Sigmoid colon (tissue), 7 donors: ENCODE results near the gene PSMA4. TPM values are rescaled to one million over a fixed set of nuclear protein-coding genes. Genes with fewer than 3 reads are reported as not detected.

Experiments used
- DNase-seq: peaks from one replicate; pipeline ENCODE4 v3.0.0-alpha.2; 2019
- H3K27ac ChIP-seq, 4 donors: fragments of 200-600 bp; sonication (generic); one replicate each; pipeline ENCODE4 v1.5.1; 2016 to 2019; ENCODE audit warnings: mild to moderate bottlenecking in 1 of 4
- H3K27me3 ChIP-seq, 3 donors: fragments of 200-600 bp; sonication (generic); one replicate each; pipeline ENCODE4 v1.5.1; 2019; ENCODE audit warnings: mild to moderate bottlenecking in 1 of 3
- H3K36me3 ChIP-seq, 4 donors: fragments of 200-600 bp; sonication (generic); one replicate each; pipeline ENCODE4 v1.5.1; 2016 to 2019
- H3K4me1 ChIP-seq, 4 donors: fragments of 200-600 bp; sonication (generic); one replicate each; pipeline ENCODE4 v1.5.1; 2017 to 2019
- H3K4me3 ChIP-seq, 4 donors: fragments of 200-600 bp; sonication (generic); one replicate each; pipeline ENCODE4 v1.5.1; 2017 to 2019; ENCODE audit warnings: mild to moderate bottlenecking in 2 of 4, moderate library complexity in 1 of 4
- H3K9me3 ChIP-seq, 4 donors: fragments of 200-600 bp in 3 of 4; sonication (generic) in 3 of 4; one replicate each; pipeline versions ENCODE4 v1.5.1 to v1.6.1; 2013 to 2019
- EP300 ChIP-seq, 4 donors: sonication (generic); formaldehyde crosslinking; IDR thresholded peaks; one replicate each; pipeline ENCODE4 v1.6.1; 2017; ENCODE audit warnings: antibody characterized with exemption in 4 of 4
- POLR2A ChIP-seq, 2 donors: fragments of 450-650 bp; IDR thresholded peaks; one replicate each; pipeline ENCODE4 v1.6.1; 2016; ENCODE audit warnings: antibody characterized with exemption in 2 of 2, mild to moderate bottlenecking in 2 of 2, moderate library complexity in 2 of 2
- POLR2AphosphoS5 ChIP-seq, 4 donors: sonication (generic); formaldehyde crosslinking; IDR thresholded peaks; one replicate each; pipeline ENCODE4 v1.6.1; 2017; ENCODE audit warnings: antibody characterized with exemption in 4 of 4
- WGBS, 2 donors: extraction: QIAGEN DNeasy Blood & Tissue Kit; methylation state at CpG; one replicate each; pipeline ENCODE4 v1.1.7; 2013; 5-methylcytosine and 5-hydroxymethylcytosine counted together
- intact Hi-C: fragments of 100-400 bp; cut with DNase I; formaldehyde crosslinking; loops from one replicate; pipeline ENCODE4 v1.15.1; 2023
- polyA plus RNA-seq, 3 donors: library from polyadenylated mRNA; stranded (reverse); fragments of 200-250 nt; gene quantifications; one replicate each; pipeline ENCODE4 v1.2.3, GENCODE V29; 2013
- total RNA-seq, 4 donors: library from RNA; depleted of rRNA; stranded (reverse); fragments of >200 nt; gene quantifications; one replicate each; pipeline ENCODE4 v1.1.0, GENCODE V29; 2016
- TF ChIP-seq, protein P1 (sequence below), 4 experiments: fragments of 450-650 bp in 3 of 4; fragments of 200-600 bp in 1 of 4; IDR thresholded peaks; one replicate each; pipeline ENCODE4 v1.5.1; 2016 to 2019; ENCODE audit warnings: antibody characterized with exemption in 4 of 4, mild to moderate bottlenecking in 3 of 4, moderate library complexity in 2 of 4
- donor health status: healthy with polysubstance abuse.
- donor health status: Bipolar disorder and iron deficiency.
- donor health status: healthy.

PSMA4 gene
- total and polyA plus RNA-seq, 7 donors = 90.8 to 390 (median 173) TPM

DNA sequence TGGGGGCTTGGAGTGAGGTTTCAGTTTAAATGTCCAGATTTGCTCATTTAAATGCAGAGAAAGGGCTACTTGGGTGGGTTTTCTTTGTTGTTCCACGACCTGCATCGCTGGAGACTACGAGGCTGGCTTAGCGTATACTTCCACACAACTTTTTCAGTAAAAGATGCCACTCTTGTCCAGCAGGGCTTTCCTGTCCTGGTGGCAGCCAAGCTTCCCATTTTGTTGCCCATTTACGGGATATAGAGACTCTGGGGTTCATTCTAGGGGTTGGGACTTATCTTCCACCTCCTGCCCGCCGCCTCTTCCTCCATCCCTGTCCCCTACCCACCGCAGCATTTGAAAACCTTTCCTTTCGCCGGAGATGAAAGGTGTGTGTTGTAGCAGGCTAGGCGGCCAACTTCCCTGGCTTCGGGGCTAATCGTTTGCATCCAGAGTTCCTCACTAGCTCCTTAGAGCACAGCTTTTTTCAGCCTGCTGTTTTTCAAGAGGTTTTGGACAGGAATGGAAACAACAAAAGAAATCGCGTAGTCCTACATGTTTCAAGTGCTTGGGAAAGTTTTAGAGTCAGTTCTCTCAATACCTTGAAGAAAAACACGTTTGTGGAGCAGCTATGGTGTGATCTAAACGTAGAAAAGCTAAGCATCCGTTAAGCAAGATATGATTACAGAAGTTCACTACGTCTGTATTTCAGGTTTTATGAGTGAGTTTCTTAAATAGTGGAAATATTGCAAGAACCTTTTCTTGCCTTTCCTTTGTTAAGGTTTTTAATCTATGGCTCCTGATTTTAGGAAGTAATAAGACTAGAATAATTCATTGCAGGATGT is 25.9 kb downstream of the PSMA4 start:
- H3K27ac ChIP-seq = peak overlapping the region; percentile 62 to 82 (median 80)
- 1 to 3% methylated on average over 19 of the region's 19 CpGs for WGBS, 2 donors
- TF ChIP-seq, protein P1, sequence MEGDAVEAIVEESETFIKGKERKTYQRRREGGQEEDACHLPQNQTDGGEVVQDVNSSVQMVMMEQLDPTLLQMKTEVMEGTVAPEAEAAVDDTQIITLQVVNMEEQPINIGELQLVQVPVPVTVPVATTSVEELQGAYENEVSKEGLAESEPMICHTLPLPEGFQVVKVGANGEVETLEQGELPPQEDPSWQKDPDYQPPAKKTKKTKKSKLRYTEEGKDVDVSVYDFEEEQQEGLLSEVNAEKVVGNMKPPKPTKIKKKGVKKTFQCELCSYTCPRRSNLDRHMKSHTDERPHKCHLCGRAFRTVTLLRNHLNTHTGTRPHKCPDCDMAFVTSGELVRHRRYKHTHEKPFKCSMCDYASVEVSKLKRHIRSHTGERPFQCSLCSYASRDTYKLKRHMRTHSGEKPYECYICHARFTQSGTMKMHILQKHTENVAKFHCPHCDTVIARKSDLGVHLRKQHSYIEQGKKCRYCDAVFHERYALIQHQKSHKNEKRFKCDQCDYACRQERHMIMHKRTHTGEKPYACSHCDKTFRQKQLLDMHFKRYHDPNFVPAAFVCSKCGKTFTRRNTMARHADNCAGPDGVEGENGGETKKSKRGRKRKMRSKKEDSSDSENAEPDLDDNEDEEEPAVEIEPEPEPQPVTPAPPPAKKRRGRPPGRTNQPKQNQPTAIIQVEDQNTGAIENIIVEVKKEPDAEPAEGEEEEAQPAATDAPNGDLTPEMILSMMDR (IDR thresholded peaks at IDR 0.05) = peak in 1 of 4 experiments; percentile 33
- no peak for TF ChIP-seq EP300 (IDR thresholded peaks at IDR 0.05)
- H3K4me3 ChIP-seq = peak overlapping the region; percentile 42 to 61 (median 54)
- peaks cover 0 to 18% (median 10%) of the 10 kb centered on the region in 4 donors for H3K4me1 ChIP-seq
- intact Hi-C loops = loop anchor here (2.0 to 10.0 kb wide), 2 partner anchors 25 to 131 kb away; partner anchors contain the start of genes IREB2 and PSMA4
- no peaks in the 10 kb centered on the region for H3K9me3 ChIP-seq
- H3K27me3 ChIP-seq = no peaks in the 10 kb centered on the region
- H3K36me3 ChIP-seq = no peaks in the 10 kb centered on the region
- DNase-seq = no peak

DNA sequence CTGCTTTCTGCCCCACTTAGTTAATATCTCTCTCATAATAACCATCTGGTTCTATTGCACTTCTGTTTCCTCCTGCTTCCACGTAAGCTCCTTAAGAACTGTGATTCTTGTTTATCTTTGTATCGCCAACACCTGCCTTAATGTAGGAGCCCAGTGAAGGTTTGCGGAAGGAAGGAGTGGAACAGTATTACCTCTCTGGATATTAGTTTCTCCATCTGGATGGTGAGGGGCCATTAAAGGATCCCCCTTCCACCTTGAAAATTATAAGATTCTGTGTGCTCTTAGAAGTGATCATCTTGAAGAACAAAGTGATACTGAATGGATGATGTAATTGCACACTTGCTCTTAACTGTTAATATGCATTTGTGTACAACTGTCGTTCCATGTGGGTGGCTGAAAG is 27.3 kb downstream of the PSMA4 start:
- Histone ChIP-seq H3K27ac (no peak overlapping the region), H3K36me3 (no peaks in the 10 kb centered on the region), H3K9me3 (no peaks in the 10 kb centered on the region), H3K4me1 (peaks cover 0 to 18% (median 10%) of the 10 kb centered on the region in 4 donors), H3K4me3 (no peak overlapping the region), H3K27me3 (no peaks in the 10 kb centered on the region)
- no peak for DNase-seq
- 39 to 63% methylated on average over 4 of the region's 4 CpGs for WGBS, 2 donors
- intact Hi-C loops = loop anchor here (10.0 kb wide), 1 partner anchor 133 kb away; the partner anchor contains the start of gene IREB2
- TF ChIP-seq, protein P1 (IDR thresholded peaks at IDR 0.05) = no peak

DNA sequence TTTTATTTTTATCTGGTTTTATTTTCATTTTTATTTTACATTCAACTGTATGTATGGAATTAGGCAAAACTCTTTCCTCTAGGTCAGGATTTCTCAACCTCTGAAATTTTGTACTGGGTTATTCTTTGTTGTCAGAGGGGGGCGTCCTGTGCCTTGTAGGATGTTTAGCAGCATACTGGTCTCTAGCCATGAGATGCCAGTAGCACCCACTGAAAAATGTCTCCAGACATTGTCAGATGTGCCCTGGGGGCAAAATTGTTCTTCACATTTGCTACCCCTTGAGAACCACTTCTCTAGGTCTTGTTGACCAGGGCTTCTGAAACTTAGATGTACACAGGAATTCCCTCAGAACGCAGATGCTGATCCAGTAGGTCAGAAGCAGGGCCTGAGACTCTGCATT is 30.5 kb downstream of the PSMA4 start:
- Histone ChIP-seq H3K27ac (no peak overlapping the region), H3K36me3 (no peaks in the 10 kb centered on the region), H3K27me3 (no peaks in the 10 kb centered on the region), H3K4me3 (no peak overlapping the region), H3K9me3 (no peaks in the 10 kb centered on the region), H3K4me1 (peaks cover 0 to 10% (median 5%) of the 10 kb centered on the region in 4 donors)
- no peak for TF ChIP-seq EP300 (IDR thresholded peaks at IDR 0.05)
- no peak for TF ChIP-seq POLR2A (IDR thresholded peaks at IDR 0.05)
- no peak for TF ChIP-seq POLR2AphosphoS5 (IDR thresholded peaks at IDR 0.05)
- TF ChIP-seq, protein P1 (IDR thresholded peaks at IDR 0.05) = no peak
- no peak for DNase-seq
- intact Hi-C loops = no loop called here
- WGBS, 2 donors = 89 to 90% methylated on average over 2 of the region's 2 CpGs

- Histone ChIP-seq H3K27me3 (no peaks in the 10 kb centered on the region), H3K4me3 (no peak overlapping the region), H3K4me1 (peaks cover 0 to 4% (median 2%) of the 10 kb centered on the region in 4 donors), H3K27ac (no peak overlapping the region), H3K9me3 (no peaks in the 10 kb centered on the region), H3K36me3 (no peaks in the 10 kb centered on the region)
- intact Hi-C loops = no loop called here
- no peak for DNase-seq
- 89 to 91% methylated on average over 4 of the region's 4 CpGs for WGBS, 2 donors
- TF ChIP-seq POLR2A (IDR thresholded peaks at IDR 0.05) (no peak), POLR2AphosphoS5 (IDR thresholded peaks at IDR 0.05) (no peak), EP300 (IDR thresholded peaks at IDR 0.05) (no peak)
- TF ChIP-seq, protein P1 (IDR thresholded peaks at IDR 0.05) = no peak
Measured at GRCh38 chr15:78571382-78571781, 31.1 kb downstream of the PSMA4 start.
